ENCODE data around the gene SHTN1. TPM values are rescaled to one million over a fixed set of nuclear protein-coding genes. Genes with fewer than 3 reads are reported as not detected.

Gene SHTN1
- total and polyA plus RNA-seq, 2 experiments from 2014 or later, result 6.7 to 8.0 TPM

- Histone ChIP-seq H3K4me2 (no peak overlapping the region), H3K27me3 (ENCODE audit: insufficient read depth) (no peaks in the 10 kb centered on the region), H3K4me3 (no peak overlapping the region), H3K4me1 (ENCODE audit: insufficient read depth) (peaks cover 45% of the 10 kb centered on the region), H3F3A (replicated peaks; ENCODE audit: low read depth) (no peaks in the 10 kb centered on the region), H2AFZ (no peak overlapping the region), H3K27ac (ENCODE audit: low read depth) (no peak overlapping the region), H4K20me1 (replicated peaks; ENCODE audit: insufficient read depth) (no peaks in the 10 kb centered on the region), H3K36me3 (ENCODE audit: insufficient read depth) (no peaks in the 10 kb centered on the region), H3K79me2 (replicated peaks; ENCODE audit: insufficient read depth) (no peaks in the 10 kb centered on the region), H3K9me2 (ENCODE audit: insufficient read depth) (no peaks in the 10 kb centered on the region)
- Mint-ChIP-seq H3K27me3 (ENCODE audit: insufficient read depth, low read depth, poor library complexity) (peaks cover 2% of the 10 kb centered on the region), H3K4me1 (peaks cover 36% of the 10 kb centered on the region), H3K4me3 (no peak overlapping the region), H3K27ac (no peak overlapping the region), H3K9me3 (peaks cover 2% of the 10 kb centered on the region), H3K36me3 (ENCODE audit: low read depth) (peaks cover 2% of the 10 kb centered on the region)
- DNase-seq (ENCODE audit: low spot score) (no peak), ATAC-seq (no peak)
- no peak for TF ChIP-seq CREB1 (CRISPR knock-in tag; IDR thresholded peaks at IDR 0.05; ENCODE audit: low read depth)
- TF ChIP-seq NANOG (IDR thresholded peaks at IDR 0.05; ENCODE audit: borderline replicate concordance), result no peak
- TF ChIP-seq, protein P1, sequence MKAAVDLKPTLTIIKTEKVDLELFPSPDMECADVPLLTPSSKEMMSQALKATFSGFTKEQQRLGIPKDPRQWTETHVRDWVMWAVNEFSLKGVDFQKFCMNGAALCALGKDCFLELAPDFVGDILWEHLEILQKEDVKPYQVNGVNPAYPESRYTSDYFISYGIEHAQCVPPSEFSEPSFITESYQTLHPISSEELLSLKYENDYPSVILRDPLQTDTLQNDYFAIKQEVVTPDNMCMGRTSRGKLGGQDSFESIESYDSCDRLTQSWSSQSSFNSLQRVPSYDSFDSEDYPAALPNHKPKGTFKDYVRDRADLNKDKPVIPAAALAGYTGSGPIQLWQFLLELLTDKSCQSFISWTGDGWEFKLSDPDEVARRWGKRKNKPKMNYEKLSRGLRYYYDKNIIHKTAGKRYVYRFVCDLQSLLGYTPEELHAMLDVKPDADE (IDR thresholded peaks at IDR 0.05), result no peak
- TF ChIP-seq EZH2phosphoT487 (IDR thresholded peaks at IDR 0.05; ENCODE audit: unreplicated experiment), result no peak
- TF ChIP-seq EZH2 (IDR thresholded peaks at IDR 0.05; ENCODE audit: low read depth, unreplicated experiment), result no peak
- TF ChIP-seq, protein P2, sequence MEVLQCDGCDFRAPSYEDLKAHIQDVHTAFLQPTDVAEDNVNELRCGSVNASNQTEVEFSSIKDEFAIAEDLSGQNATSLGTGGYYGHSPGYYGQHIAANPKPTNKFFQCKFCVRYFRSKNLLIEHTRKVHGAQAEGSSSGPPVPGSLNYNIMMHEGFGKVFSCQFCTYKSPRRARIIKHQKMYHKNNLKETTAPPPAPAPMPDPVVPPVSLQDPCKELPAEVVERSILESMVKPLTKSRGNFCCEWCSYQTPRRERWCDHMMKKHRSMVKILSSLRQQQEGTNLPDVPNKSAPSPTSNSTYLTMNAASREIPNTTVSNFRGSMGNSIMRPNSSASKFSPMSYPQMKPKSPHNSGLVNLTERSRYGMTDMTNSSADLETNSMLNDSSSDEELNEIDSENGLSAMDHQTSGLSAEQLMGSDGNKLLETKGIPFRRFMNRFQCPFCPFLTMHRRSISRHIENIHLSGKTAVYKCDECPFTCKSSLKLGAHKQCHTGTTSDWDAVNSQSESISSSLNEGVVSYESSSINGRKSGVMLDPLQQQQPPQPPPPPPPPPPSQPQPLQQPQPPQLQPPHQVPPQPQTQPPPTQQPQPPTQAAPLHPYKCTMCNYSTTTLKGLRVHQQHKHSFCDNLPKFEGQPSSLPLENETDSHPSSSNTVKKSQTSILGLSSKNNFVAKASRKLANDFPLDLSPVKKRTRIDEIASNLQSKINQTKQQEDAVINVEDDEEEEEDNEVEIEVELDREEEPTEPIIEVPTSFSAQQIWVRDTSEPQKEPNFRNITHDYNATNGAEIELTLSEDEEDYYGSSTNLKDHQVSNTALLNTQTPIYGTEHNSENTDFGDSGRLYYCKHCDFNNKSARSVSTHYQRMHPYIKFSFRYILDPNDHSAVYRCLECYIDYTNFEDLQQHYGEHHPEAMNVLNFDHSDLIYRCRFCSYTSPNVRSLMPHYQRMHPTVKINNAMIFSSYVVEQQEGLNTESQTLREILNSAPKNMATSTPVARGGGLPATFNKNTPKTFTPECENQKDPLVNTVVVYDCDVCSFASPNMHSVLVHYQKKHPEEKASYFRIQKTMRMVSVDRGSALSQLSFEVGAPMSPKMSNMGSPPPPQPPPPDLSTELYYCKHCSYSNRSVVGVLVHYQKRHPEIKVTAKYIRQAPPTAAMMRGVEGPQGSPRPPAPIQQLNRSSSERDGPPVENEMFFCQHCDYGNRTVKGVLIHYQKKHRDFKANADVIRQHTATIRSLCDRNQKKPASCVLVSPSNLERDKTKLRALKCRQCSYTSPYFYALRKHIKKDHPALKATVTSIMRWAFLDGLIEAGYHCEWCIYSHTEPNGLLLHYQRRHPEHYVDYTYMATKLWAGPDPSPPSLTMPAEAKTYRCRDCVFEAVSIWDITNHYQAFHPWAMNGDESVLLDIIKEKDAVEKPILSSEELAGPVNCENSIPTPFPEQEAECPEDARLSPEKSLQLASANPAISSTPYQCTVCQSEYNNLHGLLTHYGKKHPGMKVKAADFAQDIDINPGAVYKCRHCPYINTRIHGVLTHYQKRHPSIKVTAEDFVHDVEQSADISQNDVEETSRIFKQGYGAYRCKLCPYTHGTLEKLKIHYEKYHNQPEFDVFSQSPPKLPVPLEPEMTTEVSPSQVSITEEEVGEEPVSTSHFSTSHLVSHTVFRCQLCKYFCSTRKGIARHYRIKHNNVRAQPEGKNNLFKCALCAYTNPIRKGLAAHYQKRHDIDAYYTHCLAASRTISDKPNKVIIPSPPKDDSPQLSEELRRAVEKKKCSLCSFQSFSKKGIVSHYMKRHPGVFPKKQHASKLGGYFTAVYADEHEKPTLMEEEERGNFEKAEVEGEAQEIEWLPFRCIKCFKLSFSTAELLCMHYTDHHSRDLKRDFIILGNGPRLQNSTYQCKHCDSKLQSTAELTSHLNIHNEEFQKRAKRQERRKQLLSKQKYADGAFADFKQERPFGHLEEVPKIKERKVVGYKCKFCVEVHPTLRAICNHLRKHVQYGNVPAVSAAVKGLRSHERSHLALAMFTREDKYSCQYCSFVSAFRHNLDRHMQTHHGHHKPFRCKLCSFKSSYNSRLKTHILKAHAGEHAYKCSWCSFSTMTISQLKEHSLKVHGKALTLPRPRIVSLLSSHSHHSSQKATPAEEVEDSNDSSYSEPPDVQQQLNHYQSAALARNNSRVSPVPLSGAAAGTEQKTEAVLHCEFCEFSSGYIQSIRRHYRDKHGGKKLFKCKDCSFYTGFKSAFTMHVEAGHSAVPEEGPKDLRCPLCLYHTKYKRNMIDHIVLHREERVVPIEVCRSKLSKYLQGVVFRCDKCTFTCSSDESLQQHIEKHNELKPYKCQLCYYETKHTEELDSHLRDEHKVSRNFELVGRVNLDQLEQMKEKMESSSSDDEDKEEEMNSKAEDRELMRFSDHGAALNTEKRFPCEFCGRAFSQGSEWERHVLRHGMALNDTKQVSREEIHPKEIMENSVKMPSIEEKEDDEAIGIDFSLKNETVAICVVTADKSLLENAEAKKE (CRISPR knock-in tag; IDR thresholded peaks at IDR 0.05), result no peak
- no peak for TF ChIP-seq CTCF (conservative IDR thresholded peaks at IDR 0.05; ENCODE audit: low read depth in 2 of 2)
- no peak for TF ChIP-seq ZNF331 (CRISPR knock-in tag; IDR thresholded peaks at IDR 0.05; ENCODE audit: low read depth)
- no peak for TF ChIP-seq POLR2AphosphoS5 (IDR thresholded peaks at IDR 0.05; ENCODE audit: low read depth)
- no peak for TF ChIP-seq ZNF114 (CRISPR knock-in tag; IDR thresholded peaks at IDR 0.05)
- no peak for TF ChIP-seq JUNB (IDR thresholded peaks at IDR 0.05; ENCODE audit: unreplicated experiment)
- TF ChIP-seq STAT1 (IDR thresholded peaks at IDR 0.05; ENCODE audit: unreplicated experiment), result no peak
- no peak for TF ChIP-seq REST (IDR thresholded peaks at IDR 0.05; ENCODE audit: unreplicated experiment)
These were observed 127.6 kb downstream of the SHTN1 start for GRCh38 chr10:116877391-116877790.
